NAMALWA (cell line): Measurements from ENCODE around the gene NGRN.

Experiments
- DNase-seq: peaks from one replicate; pipeline ENCODE4 v3.0.0-alpha.2; 2015; ENCODE audit warnings: low spot score

Gene NGRN, protein sequence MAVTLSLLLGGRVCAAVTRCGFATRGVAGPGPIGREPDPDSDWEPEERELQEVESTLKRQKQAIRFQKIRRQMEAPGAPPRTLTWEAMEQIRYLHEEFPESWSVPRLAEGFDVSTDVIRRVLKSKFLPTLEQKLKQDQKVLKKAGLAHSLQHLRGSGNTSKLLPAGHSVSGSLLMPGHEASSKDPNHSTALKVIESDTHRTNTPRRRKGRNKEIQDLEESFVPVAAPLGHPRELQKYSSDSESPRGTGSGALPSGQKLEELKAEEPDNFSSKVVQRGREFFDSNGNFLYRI

DNA sequence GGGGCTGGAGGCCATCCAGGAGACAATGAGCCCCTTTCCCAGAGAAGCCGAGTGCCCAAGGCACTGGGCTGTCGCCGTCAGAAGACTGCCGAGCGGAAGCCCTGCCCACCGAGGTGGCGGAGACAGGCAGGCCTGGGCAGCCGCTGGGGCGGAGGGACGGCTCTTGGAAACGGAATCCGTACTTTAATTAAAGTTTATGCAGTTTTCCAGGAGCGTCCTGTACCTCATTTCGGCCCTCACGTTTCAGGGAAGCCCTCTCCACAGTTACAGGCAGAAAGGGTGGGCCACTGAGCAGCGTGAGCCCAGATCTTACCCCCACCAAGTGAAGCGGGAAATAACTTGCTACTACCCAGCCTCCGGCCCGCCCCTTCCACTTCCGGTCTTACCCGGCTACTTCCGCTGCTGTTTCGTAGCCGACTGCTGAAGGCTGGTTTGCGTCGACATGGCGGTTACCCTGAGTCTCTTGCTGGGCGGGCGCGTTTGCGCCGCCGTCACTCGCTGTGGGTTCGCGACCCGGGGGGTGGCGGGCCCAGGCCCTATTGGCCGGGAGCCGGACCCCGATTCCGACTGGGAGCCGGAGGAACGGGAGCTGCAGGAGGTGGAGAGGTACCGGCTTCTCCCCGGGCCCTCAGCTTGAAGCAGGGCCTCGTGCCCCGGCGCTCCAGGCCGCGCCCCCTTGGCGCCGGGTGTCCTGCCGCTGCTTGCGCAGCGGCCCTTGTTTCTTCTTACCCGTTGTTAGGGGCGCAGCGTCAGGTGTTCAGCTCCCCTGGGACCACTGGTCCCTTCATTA is at the start of gene NGRN:
NGRN (plus strand) TSS at position 402 of the 790 bp plus-strand sequence; CDS start at position 443, 41 bp downstream.
- DNase-seq, result peak; percentile 95

DNA sequence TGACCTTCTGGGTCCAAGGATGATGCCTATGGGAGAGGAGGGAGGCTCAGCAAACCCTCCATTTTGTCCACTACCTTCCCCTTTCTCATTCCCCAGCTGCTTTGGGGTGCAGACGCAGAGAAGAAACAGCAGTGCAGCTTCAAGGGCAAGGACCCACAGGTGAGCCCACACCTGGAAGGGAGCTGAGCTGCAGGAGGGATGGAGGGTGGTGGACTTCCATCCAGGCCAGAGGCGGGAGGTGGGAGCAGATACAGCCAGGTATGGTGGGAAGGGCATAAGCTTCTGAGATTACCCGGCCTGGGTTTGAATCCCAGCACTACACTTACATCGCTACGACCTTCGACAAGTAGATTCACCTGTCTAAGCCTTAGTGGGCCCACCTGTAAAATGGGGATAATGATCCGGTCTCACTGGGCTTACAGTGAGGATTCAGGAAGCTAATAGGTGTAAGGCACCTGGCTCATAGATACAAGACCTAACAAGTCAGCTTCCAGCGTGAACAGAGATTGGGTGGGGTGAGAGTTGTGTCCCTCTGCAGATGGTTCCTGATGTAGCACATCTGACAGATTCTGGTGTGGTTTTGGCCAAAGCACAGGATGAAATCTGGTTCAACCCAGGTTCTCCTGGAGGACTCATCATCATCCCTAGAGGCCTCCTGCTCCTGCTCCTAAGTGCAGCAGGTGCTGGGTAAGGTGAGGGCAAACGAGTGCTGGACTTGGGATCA is 47.6 kb upstream of the NGRN start:
- DNase-seq, result no peak

DNA sequence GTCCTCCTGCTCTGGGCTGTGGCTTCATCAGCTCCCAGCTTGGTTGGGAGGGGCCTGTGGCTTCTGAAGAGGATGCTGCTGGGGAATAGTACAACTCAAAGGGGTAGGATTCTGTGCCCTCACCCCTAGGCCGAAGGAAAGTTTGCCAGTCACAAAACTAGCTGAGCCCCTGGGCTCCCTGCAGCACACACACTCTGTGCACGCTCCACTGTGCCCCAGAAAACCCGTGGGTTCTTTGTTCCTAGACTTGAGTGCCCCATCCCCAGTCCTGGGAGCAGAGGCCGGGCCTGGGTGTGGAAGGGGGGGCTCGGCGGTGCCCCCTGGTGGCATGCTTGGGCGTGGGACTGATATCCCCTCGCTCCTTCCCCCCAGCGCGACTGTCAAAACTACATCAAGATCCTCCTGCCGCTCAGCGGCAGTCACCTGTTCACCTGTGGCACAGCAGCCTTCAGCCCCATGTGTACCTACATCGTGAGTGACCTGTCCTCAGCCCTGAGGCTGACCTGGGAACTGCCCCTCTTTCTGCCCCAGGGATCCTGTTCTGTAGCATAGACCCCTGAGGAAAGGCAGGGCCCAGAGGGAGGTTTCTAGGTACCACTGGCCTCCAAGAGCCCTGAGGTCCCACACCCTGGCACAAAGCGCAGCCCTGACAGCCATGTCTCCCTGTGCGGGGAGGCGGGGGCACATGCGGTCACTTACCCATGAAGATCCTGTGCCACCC is 45.9 kb upstream of the NGRN start:
- DNase-seq, result peak; percentile 65

DNA sequence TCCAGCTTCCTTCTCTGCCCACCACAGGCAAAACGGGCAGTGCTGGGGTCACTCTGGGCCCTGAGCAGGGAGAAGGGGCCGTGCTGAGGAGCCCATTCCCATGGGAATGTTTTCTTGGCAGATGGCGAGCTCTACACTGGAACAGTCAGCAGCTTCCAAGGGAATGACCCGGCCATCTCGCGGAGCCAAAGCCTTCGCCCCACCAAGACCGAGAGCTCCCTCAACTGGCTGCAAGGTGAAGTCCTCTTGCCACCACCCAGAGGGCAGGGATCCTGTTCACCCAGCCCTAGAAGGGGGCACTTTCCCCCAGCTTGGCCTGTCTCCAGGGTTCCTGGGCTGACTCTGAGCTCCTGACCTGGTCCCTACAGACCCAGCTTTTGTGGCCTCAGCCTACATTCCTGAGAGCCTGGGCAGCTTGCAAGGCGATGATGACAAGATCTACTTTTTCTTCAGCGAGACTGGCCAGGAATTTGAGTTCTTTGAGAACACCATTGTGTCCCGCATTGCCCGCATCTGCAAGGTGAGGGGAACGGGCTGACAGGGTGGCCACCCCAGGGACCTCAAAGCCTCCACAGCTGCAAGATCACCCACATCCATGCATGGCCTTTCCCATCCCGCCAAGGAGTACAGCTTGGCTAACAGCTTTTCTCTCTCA is 44.1 kb upstream of the NGRN start:
- peak; percentile 57 for DNase-seq

DNA sequence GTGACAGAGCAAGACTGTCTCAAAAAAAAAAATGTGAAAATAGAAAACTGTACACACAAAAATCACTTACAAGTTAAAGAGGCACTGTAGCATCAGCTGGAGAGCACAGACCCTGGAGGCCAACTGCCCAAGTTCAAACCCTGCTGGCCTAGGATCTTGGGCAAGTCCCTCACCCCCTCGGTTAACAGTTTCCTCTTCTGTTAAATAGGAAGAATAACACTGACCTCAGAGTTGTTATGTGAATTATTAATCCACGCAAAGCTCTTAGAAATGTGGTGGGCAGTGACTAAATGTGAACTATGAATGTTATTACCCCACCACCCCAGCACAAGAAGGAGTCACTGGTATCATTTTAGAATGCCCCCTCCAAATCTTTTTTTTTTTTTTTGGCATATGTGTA is 42.9 kb upstream of the NGRN start:
- no peak for DNase-seq

DNA sequence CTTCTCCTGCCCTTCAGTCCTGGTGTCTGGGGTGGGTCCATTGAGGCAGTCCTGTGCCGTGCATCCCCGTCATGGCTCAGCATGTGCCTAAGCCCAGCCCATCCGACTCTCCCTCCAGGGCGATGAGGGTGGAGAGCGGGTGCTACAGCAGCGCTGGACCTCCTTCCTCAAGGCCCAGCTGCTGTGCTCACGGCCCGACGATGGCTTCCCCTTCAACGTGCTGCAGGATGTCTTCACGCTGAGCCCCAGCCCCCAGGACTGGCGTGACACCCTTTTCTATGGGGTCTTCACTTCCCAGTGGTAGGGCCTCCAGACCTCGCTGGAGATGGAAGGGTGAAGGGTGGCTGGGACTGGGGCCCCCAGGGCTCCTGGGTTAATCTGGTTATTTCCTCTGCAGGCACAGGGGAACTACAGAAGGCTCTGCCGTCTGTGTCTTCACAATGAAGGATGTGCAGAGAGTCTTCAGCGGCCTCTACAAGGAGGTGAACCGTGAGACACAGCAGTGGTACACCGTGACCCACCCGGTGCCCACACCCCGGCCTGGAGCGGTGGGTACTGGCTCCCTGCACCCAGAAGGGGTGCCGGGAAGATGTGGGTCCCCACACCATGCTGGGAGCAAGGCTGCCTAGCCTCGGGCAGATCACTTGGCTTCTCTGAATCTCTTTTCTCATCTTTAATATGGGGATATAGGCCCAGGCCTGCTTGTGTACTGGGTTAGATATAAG is 41.9 kb upstream of the NGRN start:
- no peak for DNase-seq

DNA sequence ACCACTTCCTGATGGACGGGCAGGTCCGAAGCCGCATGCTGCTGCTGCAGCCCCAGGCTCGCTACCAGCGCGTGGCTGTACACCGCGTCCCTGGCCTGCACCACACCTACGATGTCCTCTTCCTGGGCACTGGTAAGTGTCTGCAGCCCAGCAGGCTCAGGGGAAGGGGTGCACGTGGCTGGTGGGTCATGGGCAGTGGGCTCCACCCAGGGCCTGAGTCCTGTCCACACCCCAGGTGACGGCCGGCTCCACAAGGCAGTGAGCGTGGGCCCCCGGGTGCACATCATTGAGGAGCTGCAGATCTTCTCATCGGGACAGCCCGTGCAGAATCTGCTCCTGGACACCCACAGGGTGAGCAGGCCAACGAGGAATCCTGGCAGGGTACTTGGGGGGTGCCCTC is 40.4 kb upstream of the NGRN start:
- no peak for DNase-seq

DNA sequence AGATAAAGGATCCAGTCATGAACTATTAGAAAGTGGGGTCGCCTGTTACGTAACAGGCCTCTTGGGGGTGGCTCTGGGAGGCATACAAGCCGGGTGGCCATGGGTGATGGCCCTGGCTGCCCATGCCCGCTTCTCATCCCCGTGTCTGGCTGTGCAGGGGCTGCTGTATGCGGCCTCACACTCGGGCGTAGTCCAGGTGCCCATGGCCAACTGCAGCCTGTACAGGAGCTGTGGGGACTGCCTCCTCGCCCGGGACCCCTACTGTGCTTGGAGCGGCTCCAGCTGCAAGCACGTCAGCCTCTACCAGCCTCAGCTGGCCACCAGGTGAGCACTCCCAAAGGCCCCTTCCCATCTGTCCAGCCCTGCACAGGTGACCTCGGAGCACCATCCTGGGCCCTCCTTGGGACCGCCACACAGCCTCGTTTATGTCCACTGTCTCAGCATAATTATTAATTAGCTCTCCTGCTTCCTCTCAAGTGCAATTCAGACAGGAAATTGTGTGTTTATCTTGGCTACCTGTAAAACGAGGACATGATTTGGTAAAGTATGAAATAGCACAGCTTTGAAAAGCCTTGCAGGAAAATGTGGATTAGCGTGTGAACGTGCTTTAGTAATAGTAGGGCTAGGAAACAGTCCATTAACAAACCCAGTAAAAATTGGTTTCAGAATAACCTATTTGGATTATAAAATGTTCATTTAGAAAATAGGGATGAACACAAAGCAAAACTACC is 39.8 kb upstream of the NGRN start:
- DNase-seq, result no peak

DNA sequence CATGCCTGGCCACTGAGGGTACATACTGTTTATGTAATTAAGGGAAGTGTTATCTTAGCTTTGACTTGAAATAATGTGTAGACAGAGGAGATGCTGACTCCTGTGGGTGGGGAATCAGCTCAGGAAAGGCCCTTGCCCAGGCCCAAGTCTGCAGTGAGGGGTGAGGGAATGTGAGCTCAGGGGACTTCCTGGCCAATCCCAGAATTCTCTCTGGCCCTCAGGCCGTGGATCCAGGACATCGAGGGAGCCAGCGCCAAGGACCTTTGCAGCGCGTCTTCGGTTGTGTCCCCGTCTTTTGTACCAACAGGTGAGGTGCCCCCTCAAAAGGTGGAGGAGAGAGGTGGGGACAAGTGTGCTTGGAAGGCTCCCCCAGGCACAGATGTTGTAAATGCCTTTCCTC is 38.1 kb upstream of the NGRN start:
- DNase-seq, result no peak

DNA sequence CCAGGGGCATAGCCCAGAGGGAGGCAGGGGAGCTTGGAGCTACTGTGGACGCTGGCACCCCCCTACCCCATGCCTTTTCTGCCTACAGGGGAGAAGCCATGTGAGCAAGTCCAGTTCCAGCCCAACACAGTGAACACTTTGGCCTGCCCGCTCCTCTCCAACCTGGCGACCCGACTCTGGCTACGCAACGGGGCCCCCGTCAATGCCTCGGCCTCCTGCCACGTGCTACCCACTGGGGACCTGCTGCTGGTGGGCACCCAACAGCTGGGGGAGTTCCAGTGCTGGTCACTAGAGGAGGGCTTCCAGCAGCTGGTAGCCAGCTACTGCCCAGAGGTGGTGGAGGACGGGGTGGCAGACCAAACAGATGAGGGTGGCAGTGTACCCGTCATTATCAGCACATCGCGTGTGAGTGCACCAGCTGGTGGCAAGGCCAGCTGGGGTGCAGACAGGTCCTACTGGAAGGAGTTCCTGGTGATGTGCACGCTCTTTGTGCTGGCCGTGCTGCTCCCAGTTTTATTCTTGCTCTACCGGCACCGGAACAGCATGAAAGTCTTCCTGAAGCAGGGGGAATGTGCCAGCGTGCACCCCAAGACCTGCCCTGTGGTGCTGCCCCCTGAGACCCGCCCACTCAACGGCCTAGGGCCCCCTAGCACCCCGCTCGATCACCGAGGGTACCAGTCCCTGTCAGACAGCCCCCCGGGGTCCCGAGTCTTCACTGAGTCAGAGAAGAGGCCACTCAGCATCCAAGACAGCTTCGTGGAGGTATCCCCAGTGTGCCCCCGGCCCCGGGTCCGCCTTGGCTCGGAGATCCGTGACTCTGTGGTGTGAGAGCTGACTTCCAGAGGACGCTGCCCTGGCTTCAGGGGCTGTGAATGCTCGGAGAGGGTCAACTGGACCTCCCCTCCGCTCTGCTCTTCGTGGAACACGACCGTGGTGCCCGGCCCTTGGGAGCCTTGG is 37.4 kb upstream of the NGRN start:
- DNase-seq, result no peak

DNA sequence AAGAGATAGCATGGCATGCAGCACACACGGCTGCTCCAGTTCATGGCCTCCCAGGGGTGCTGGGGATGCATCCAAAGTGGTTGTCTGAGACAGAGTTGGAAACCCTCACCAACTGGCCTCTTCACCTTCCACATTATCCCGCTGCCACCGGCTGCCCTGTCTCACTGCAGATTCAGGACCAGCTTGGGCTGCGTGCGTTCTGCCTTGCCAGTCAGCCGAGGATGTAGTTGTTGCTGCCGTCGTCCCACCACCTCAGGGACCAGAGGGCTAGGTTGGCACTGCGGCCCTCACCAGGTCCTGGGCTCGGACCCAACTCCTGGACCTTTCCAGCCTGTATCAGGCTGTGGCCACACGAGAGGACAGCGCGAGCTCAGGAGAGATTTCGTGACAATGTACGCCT is 36.5 kb upstream of the NGRN start:
- no peak for DNase-seq

DNA sequence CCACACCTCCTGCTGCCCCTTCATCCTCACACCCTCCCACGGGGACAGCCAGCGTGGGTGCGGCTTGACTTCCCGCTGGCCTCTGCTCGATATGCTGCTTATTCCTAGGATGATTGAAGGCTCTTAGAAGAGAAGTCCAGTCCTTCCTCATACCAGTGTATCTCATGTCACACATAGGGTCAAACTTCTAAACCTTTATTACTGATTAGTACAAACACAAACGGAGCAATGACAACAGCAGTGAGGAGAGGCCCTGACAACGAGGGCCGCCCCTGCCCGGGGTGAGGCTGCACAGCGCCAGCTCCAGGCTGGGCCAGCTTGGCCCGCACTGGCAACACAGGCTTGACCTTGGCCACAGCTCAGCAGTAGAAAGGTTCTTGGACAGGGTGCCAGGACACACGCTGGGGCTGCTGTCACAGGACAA is 35.4 kb upstream of the NGRN start:
- DNase-seq, result no peak

DNA sequence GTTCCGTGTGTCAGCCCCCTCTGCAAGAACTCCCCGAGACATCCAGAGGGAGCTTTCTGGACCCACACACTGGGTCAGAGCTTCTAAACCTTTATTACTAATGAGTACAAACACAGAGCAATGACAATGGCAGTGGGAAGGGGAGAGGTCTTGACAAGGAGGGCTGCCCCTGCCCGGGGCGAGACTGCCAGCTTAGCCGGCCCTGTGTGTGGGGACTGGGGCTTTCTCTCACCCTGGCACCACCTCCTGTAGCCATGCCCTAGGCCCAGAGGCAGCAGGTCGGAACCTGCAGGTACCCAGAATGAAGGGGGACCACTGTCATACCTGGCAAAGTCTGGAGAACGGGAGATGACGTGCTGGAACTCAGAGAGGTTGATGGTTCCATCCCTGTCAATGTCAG is 34.9 kb upstream of the NGRN start:
- DNase-seq, result no peak

DNA sequence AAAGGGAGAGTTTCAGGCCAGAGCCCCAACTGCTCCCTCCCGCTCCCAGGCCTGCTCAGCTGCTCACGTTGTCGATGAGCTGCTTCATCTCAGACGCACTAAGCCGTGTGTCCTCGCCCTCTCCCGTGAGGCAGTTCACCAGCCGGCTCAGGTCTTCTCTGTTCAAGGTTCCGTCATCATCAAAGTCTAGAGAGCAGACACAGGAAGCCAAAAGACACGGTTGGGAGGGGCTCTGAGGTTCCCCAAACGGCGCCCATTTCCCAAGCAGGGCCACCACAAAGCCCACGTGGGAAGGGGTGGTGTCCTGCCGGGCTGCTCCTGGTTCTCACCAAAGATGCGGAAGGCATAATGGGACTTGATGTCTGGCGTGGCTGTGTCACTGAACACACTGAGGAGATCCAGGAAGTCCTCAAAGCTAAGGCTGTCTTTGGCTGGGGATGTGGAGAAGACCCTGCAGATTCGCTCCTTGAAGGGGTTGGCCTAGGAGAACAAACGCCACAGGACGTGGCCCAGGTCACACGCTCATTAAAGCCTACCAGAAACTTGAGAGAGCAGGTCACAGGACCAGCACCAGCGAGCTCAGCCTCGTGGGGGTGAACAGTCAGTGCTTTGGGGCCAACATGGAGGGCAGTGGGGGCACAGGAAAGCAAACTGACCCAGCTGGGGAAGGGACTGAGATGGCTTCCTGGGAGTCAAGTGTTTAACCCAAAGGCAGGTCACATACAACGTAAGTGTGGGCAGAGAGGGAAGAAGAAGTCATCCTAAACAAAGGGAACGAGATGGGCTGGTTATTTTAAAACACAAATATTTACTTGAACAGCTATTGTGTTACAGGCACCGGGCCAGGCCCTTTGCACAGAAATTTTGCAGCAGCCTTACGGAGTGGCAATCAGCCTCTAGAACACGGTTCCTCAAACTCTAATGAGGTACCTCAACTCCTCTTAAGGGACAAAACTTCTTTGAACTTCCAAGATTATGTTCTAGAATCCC is 34.1 kb upstream of the NGRN start:
- DNase-seq, result peak; percentile 61

DNA sequence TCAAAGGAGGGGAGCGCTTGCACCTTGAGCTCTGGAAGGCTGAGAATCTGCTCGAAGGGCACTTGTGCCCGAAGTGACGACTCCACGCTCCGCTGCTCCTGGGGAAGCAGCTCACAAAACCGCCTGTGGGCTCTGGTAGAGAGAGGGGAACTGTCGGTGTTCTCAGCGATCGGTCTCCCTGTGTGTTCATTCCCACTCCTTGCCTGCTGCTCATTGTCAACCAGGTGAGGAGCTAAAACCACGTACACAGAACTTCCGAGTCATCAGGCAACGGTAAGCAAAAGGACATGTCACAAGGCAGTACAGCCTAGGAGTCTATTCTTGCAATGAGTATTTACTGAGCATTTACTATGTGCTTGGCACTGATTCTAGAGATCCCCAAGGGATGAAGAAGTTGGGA is 33.3 kb upstream of the NGRN start:
- peak; percentile 20 for DNase-seq

DNA sequence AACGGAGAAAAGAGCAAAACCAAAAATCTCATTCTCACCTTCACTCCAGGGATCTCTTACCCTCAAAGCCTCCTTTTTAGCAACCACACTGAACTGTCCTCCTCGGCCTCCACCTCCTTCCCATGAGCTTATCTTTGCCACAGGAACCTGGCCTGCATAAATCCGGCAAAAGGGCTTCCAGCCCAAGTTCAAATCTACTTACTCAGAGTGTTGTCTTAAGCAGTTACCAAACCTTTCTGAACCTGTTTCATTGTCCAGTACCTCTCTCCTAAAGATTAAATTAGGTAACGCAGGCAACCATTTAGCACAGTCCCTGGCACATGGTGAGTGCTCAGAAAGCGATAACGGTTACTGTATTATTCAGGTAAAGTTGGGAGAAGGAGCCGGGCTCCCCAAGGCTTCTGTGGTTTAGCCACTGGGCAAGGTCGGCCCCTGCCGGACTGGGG is 32.5 kb upstream of the NGRN start:
- no peak for DNase-seq

DNA sequence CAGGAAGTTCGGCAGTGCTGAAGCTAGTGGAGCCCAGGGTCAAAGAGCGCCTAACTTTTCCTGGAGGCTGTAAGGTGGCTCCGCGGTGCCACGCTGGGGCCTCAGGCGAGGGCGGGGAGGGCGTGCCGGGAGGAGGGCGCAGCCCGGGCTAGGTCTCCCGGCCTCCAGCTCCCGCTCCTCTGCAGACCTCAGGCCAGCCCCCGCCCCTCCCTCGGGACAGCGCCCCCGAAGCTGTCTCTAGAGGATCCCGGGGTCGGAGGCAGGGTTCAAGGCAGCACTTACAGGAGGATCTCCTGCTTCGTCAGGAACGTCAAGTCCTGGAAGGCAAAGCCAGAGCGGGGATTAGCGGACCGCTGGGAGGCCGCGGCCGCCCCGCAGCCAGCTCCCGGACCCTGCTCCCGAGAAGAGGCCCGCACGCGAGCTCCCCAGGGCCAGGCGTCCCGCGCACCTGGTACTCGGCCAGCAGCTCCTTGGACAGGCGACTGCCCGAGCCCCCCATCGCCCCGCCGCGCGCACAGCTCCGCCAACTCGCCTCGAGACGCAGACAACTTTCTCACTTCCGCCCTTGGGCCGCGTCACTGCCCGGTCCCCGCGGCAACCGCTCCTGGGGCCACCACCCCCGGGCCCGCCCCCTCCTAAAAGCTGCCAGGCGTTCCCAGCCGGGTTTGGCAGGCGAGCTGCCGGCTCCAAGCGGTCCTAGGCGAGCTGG is 31.9 kb upstream of the NGRN start, which contains the start of gene CIB1:
CIB1 (minus strand) TSS at position 555 of the 709 bp plus-strand sequence; CDS start at position 499, 56 bp downstream.
- DNase-seq, result peak; percentile 97
